BJ (cell line): Measurements from ENCODE around the gene CSF2. TPM values are rescaled to one million over a fixed set of nuclear protein-coding genes. Genes with fewer than 3 reads are reported as not detected.

Source experiments
- CTCF ChIA-PET: fragments of 350-600 bp; formaldehyde crosslinking; extraction: SDS; loops from one replicate; lab custom pipeline; 2021; ENCODE audit warnings: antibody characterized with exemption, inconsistent platforms; lab: Yijun Ruan, JAX
- POLR2A ChIA-PET: fragments of 300-600 bp; sonication (Branson Sonifier 250); formaldehyde crosslinking; extraction: SDS; loops from one replicate; lab custom pipeline; 2021; ENCODE audit warnings: antibody characterized with exemption; lab: Charles Lee
- DNase-seq: peaks from one replicate; pipeline ENCODE4 v3.0.0-alpha.2; 2011; ENCODE audit warnings: low read depth
- H3K27me3 ChIP-seq: 2 replicates; pipeline ENCODE4 v1.6.0; 2011; ENCODE audit warnings: low read length; ENCODE audit not compliant: control insufficient read depth, insufficient read depth
- H3K36me3 ChIP-seq: 2 replicates; pipeline ENCODE4 v1.5.1; 2011; ENCODE audit warnings: low read length; ENCODE audit not compliant: control insufficient read depth, insufficient read depth
- H3K4me3 ChIP-seq: 2 replicates; pipeline ENCODE4 v1.5.1; 2011; ENCODE audit warnings: low read depth, mild to moderate bottlenecking, control low read depth, low read length
- CTCF ChIP-seq: IDR thresholded peaks from 2 replicates; pipeline ENCODE4 v1.5.1; 2011; ENCODE audit warnings: low read depth, mild to moderate bottlenecking, control low read depth, inconsistent platforms, low read length, moderate library complexity; ENCODE audit not compliant: insufficient read depth
- polyA plus RNA-seq: library from polyadenylated mRNA; depleted of rRNA; stranded (reverse); fragments of >200 nt; gene quantifications from 2 replicates; pipeline ENCODE4 v1.2.3, GENCODE V29; 2011

Gene CSF2
- polyA plus RNA-seq, 1 experiment, result not detected

GRCh38 chr5:132094393-132095076 lies 20.9 kb downstream of the CSF2 start:
- ChIA-PET POLR2A (no interaction called here), CTCF (interaction anchor here (0.6 to 1.5 kb wide), 5 partner anchors 8 to 95 kb away, joined by 3 to 5 read pairs (median 4); no protein-coding TSS in a partner anchor)
- no peak overlapping the region for H3K4me3 ChIP-seq
- H3K36me3 ChIP-seq, result no peaks in the 10 kb centered on the region
- no peaks in the 10 kb centered on the region for H3K27me3 ChIP-seq
- no peak for TF ChIP-seq CTCF
- peak; percentile 94 for DNase-seq

GRCh38 chr5:132095077-132095410 lies 21.5 kb downstream of the CSF2 start:
- no peak for DNase-seq
- no peaks in the 10 kb centered on the region for H3K27me3 ChIP-seq
- TF ChIP-seq CTCF, result no peak
- POLR2A ChIA-PET, result no interaction called here
- CTCF ChIA-PET, result interaction anchor here (1.2 to 1.4 kb wide), 3 partner anchors 9 to 85 kb away, joined by 3 to 5 read pairs (median 4); no protein-coding TSS in a partner anchor
- H3K4me3 ChIP-seq, result no peak overlapping the region
- no peaks in the 10 kb centered on the region for H3K36me3 ChIP-seq

- Histone ChIP-seq H3K36me3 (no peaks in the 10 kb centered on the region), H3K27me3 (no peaks in the 10 kb centered on the region), H3K4me3 (no peak overlapping the region)
- CTCF ChIA-PET, result interaction anchor here (1.1 to 1.4 kb wide), 3 partner anchors 10 to 32 kb away, joined by 3 to 5 read pairs (median 3); no protein-coding TSS in a partner anchor
- TF ChIP-seq CTCF, result no peak
- POLR2A ChIA-PET, result no interaction called here
- DNase-seq, result no peak
Observed at GRCh38 chr5:132095424-132095972, 21.9 kb downstream of the CSF2 start.

GRCh38 chr5:132096904-132097303 lies 23.3 kb downstream of the CSF2 start:
- no peaks in the 10 kb centered on the region for H3K27me3 ChIP-seq
- DNase-seq, result no peak

More at GRCh38 chr5:132096904-132097303, 23.3 kb downstream of the CSF2 start:
- no peaks in the 10 kb centered on the region for H3K36me3 ChIP-seq
- ChIA-PET CTCF (interaction anchor here (1.0 to 1.1 kb wide), 2 partner anchors 33 to 399 kb away, joined by 3 read pairs; no protein-coding TSS in a partner anchor), POLR2A (no interaction called here)
- no peak for TF ChIP-seq CTCF
- no peak overlapping the region for H3K4me3 ChIP-seq
